SK-N-MC (cell line): ENCODE results near the gene GPR176.

Experiments used
- EZH2 ChIP-seq: fragments of 200-600 bp; sonication (generic); IDR thresholded peaks from one replicate; pipeline ENCODE4 v1.6.1; 2017; ENCODE audit warnings: antibody characterized with exemption
- FOXP2 ChIP-seq: optimal IDR thresholded peaks from 2 replicates; pipeline ENCODE3; 2011; ENCODE audit warnings: mild to moderate bottlenecking, moderate library complexity; ENCODE audit not compliant: insufficient read depth; ENCODE audit errors: extremely low read length, control extremely low read depth
- POLR2AphosphoS5 ChIP-seq: IDR thresholded peaks from 2 replicates; pipeline ENCODE4 v1.6.1; 2012; ENCODE audit warnings: mild to moderate bottlenecking, low read depth, low read length, borderline replicate concordance

- TF ChIP-seq POLR2AphosphoS5 (no peak), EZH2 (no peak), FOXP2 (no peak)
These were observed 68.5 kb downstream of the GPR176 start for GRCh38 chr15:39851500-39852092.
